Erythroblast (primary cell): ENCODE data around the gene RSPRY1.

ENCODE experiments used
- GATA1 ChIP-seq: IDR thresholded peaks from 2 replicates; pipeline ENCODE4 v1.6.1; 2011; ENCODE audit warnings: low read depth, mild to moderate bottlenecking, control low read depth, low read length, moderate library complexity
- POLR2A ChIP-seq: IDR thresholded peaks from 2 replicates; pipeline ENCODE4 v1.6.1; 2011; ENCODE audit warnings: mild to moderate bottlenecking, low read length

DNA sequence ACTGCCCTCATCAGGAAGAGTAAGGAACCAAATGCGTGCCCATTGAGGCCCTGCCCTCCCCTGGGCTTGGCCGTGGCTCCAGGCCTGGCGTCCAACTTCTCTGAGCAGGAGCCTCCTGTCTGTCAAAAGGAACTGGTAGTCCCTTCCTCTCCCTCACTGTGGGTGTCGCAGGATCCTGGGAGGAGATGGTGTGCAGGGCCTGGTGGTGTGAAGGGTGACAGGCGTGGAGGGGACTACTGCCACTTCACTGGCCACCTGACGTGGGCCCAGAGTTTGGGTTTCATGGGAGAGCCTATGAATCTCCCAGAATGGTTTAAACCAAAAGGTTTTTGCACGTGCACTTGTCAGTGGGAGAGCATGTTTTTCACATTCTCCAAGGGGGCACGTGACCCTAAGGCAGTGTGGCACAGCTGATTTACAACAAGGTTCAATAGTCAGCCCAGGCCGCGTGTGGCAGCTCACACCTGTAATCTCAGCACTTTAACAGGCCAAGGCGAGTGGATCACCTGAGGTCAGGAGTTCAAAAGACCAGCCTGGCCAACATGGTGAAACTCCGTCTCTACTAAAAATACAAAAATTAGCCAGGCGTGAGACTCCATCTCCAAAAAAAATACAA is 71.4 kb downstream of the RSPRY1 start:
- TF ChIP-seq POLR2A: no peak
- no peak for TF ChIP-seq GATA1
